ENCODE data around the gene ZNF628. TPM values are rescaled to one million over a fixed set of nuclear protein-coding genes. Genes with fewer than 3 reads are reported as not detected.

ZNF628 gene
- total and polyA plus RNA-seq, 12 donors, result 2.5 to 7.8 (median 4.8) TPM

DNA sequence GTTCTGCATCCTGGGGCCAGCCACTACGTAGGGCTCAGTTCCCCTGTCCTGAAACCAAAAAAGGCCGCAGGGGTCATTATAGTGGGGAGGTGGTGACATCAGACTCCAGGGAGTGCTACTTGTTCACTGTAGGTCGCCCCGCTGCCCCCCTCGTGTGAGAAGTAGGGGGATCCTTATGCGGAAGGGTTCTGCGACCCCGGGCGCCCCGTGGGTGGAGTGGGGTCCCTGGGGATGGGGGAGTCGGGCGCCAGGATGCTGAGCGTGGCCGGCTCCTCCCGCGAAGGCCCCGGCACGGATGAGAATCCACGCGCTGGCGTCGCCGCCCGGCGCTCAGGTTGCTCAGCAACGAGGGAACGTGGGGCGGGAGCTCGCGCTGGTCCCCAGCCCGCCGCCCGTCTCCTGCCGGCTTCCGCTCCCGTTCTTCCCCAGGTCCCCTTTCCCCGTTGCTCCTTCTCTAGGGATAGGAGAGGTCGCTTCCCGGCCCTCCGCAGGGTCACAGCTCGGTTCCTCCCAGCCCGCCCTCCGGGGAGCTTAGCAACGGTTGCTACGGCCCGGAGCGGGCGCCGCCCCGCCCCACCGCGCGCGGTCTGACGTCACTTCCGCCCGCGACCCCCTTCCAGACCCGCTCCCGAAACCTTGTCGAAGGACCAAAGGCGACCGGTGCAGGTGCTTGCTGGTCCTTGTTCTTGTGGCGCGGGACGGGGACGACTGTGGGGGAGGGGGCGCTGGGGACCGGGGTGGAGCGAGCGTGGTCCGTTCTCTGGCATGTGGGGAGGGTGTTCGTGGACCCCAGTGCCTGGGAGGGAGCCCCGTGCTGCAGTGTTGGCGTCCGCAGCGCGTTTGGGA is 8.4 kb downstream of the ZNF628 start, which contains the start of gene NAT14:
TSS of gene NAT14 (plus strand) at position 596 of the 846 bp plus-strand sequence. CDS start 521 bp downstream, outside the sequence.
- Histone ChIP-seq H3K27me3 (peaks cover 0 to 4% (median 0%) of the 10 kb centered on the region in 7 donors), H3K27ac (peak within 1 kb of the TSS; percentile 78 to 95 (median 88)), H3K36me3 (peaks cover 0 to 26% (median 10%) of the 10 kb centered on the region in 9 donors), H3K4me1 (peaks cover 27 to 60% (median 46%) of the 10 kb centered on the region in 9 donors), H3K9me3 (no peaks in the 10 kb centered on the region), H3K4me3 (peak within 1 kb of the TSS; percentile 53 to 72 (median 66))
- ATAC-seq, result peak; percentile 19 to 50 (median 36)
- DNase-seq, result peak; percentile 54 to 65
- TF ChIP-seq, protein P1, sequence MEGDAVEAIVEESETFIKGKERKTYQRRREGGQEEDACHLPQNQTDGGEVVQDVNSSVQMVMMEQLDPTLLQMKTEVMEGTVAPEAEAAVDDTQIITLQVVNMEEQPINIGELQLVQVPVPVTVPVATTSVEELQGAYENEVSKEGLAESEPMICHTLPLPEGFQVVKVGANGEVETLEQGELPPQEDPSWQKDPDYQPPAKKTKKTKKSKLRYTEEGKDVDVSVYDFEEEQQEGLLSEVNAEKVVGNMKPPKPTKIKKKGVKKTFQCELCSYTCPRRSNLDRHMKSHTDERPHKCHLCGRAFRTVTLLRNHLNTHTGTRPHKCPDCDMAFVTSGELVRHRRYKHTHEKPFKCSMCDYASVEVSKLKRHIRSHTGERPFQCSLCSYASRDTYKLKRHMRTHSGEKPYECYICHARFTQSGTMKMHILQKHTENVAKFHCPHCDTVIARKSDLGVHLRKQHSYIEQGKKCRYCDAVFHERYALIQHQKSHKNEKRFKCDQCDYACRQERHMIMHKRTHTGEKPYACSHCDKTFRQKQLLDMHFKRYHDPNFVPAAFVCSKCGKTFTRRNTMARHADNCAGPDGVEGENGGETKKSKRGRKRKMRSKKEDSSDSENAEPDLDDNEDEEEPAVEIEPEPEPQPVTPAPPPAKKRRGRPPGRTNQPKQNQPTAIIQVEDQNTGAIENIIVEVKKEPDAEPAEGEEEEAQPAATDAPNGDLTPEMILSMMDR (IDR thresholded peaks at IDR 0.05), result no peak
- WGBS, 2 donors, result 1% methylated on average over 75 to 78 of the region's 78 CpGs
- intact Hi-C loops (cut with DNase I), result no loop called here

DNA sequence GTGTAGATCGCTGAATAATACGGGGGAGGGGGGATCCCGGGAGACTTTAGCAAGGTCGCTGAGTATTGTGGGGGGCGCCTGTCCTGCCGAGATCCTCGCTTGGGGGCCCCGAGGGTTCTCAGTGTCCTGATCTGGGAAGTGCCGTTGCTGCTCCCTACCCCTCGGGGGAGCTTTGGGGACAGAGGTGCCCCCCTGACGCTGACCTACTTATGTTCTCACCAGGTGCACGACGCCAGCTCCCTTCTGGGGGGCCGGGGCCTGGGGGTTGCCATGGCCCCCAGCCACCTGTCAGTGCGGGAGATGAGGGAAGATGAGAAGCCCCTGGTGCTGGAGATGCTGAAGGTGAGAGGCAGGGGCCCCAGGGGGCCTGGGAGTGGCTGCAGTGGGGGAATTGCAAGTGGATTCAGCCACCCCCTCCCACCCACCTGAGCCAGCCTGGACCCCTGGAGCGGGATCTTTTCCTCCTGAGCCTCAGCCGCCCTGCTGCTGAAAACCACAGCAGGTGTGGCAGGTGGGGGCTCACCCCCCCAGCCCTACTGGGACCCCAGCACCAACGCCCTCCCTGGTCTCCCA is 9.1 kb downstream of the ZNF628 start:
- peak overlapping the region; percentile 25 to 95 (median 88) for H3K27ac ChIP-seq
- H3K9me3 ChIP-seq, result no peaks in the 10 kb centered on the region
- peaks cover 0 to 26% (median 10%) of the 10 kb centered on the region in 9 donors for H3K36me3 ChIP-seq
- 31 to 35% methylated on average over 18 of the region's 18 CpGs for WGBS, 2 donors
- intact Hi-C loops (cut with DNase I), result no loop called here
- DNase-seq, result no peak
- H3K4me1 ChIP-seq, result peaks cover 27 to 58% (median 46%) of the 10 kb centered on the region in 9 donors
- peak in 1 of 8 donors; percentile 1 for ATAC-seq
- H3K4me3 ChIP-seq, result peak overlapping the region; percentile 53 to 72 (median 66)
- peaks cover 0 to 4% (median 0%) of the 10 kb centered on the region in 7 donors for H3K27me3 ChIP-seq
- TF ChIP-seq, protein P1 (IDR thresholded peaks at IDR 0.05), result no peak

DNA sequence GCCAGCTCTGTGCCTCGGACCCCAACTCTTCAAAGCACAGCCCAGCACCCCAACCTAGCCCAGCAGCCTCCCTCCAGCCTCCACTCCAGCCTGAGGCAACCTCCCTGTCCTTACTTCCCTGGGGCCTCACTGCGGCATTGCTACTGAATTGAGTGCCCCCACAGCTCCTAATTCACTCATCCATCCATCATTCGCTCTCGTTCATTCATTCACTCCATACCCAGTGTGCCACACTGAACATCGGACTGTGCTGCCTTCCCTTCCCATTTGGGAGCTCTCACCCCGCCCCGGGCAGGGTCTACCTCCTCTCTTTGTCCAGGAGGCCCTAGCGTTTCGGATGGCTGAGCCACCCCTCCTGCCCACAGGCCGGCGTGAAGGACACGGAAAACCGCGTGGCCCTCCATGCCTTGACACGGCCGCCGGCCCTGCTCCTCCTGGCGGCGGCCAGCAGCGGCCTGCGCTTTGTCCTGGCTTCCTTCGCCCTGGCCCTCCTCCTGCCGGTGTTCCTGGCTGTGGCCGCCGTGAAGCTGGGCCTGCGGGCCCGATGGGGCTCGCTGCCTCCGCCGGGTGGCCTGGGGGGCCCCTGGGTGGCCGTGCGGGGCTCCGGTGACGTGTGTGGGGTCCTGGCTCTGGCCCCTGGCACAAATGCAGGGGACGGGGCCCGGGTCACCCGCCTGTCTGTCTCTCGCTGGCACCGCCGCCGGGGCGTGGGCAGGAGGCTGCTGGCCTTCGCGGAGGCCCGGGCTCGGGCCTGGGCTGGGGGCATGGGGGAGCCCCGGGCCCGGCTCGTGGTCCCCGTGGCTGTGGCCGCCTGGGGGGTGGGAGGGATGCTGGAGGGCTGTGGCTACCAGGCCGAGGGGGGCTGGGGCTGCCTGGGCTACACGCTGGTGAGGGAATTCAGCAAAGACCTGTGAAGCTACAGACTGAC is 9.9 kb downstream of the ZNF628 start:
- Histone ChIP-seq H3K4me1 (peaks cover 27 to 58% (median 46%) of the 10 kb centered on the region in 9 donors), H3K27me3 (peaks cover 0 to 4% (median 0%) of the 10 kb centered on the region in 7 donors), H3K36me3 (peaks cover 0 to 21% (median 10%) of the 10 kb centered on the region in 9 donors), H3K27ac (peak overlapping the region; percentile 78 to 95 (median 88)), H3K4me3 (peak overlapping the region in 7 of 10 donors; percentile 7 to 31 (median 19)), H3K9me3 (no peaks in the 10 kb centered on the region)
- ATAC-seq (peak in 4 of 8 donors; percentile 2 to 37 (median 26)), DNase-seq (no peak)
- intact Hi-C loops (cut with DNase I), result no loop called here
- TF ChIP-seq, protein P1 (IDR thresholded peaks at IDR 0.05), result peak in 6 of 9 donors; percentile 21 to 57 (median 42)
- 65 to 69% methylated on average over 53 of the region's 53 CpGs for WGBS, 2 donors

Measured in heart right ventricle (tissue), 16 donors.